ENCODE results near the gene LTBP2. TPM values are rescaled to one million over a fixed set of nuclear protein-coding genes. Genes with fewer than 3 reads are reported as not detected.

Gene LTBP2
- total and polyA plus RNA-seq, 2 of the 8 experiments (the other 6 are each of a cell fraction or from before 2014, with no cell fraction given) = 0.48 to 0.89 TPM

- TF ChIP-seq PHF8 (conservative IDR thresholded peaks at IDR 0.05; ENCODE audit: low read depth, low read length) = no peak
- TF ChIP-seq CHD2 (IDR thresholded peaks at IDR 0.05; ENCODE audit: low read length) = no peak
- peak; percentile 53; the same call in 1 of the 2 replicates for TF ChIP-seq RBBP5 (IDR thresholded peaks at IDR 0.05; ENCODE audit: borderline replicate concordance, low read depth, low read length)
- TF ChIP-seq SUZ12 (IDR thresholded peaks at IDR 0.05; ENCODE audit: low read length) = no peak
- TF ChIP-seq SAP30 (IDR thresholded peaks at IDR 0.05; ENCODE audit: insufficient read depth, insufficient replicate concordance, low read length) = no peak
- no peak for TF ChIP-seq GABPA (IDR thresholded peaks at IDR 0.05; ENCODE audit: borderline replicate concordance, insufficient read depth, low read length)
- TF ChIP-seq CHD1 (IDR thresholded peaks at IDR 0.05; ENCODE audit: low read depth, low read length) = no peak
- TF ChIP-seq TBP (IDR thresholded peaks at IDR 0.05; ENCODE audit: low read depth, low read length) = no peak
- peak; percentile 87 for TF ChIP-seq ASH2L (IDR thresholded peaks at IDR 0.05; ENCODE audit: low read length)
- no peak for TF ChIP-seq RNF2 (IDR thresholded peaks at IDR 0.05; ENCODE audit: borderline replicate concordance, low read depth, low read length, missing control alignments, poor library complexity, severe bottlenecking)
- TF ChIP-seq TAF7 (optimal IDR thresholded peaks at IDR 0.05; ENCODE audit: borderline replicate concordance, low read depth, low read length) = no peak
- TF ChIP-seq SP2 (IDR thresholded peaks at IDR 0.05; ENCODE audit: low read length) = no peak
- peak in 1 of 2 experiments; percentile 55; a peak in 1 of 4 replicates for TF ChIP-seq SIN3A (conservative IDR thresholded peaks at IDR 0.05 in 1 of 2, IDR thresholded peaks at IDR 0.05 in 1 of 2; ENCODE audit: low read depth in 1 of 2, low read length in 2 of 2)
- TF ChIP-seq GTF2F1 (IDR thresholded peaks at IDR 0.05; ENCODE audit: borderline replicate concordance, low read depth, low read length) = no peak
- no peak for TF ChIP-seq EZH2 (IDR thresholded peaks at IDR 0.05; ENCODE audit: low read depth, low read length, severe bottlenecking)
- TF ChIP-seq HDAC6 (IDR thresholded peaks at IDR 0.05; ENCODE audit: low read depth, low read length) = no peak
- no peak for TF ChIP-seq SRF (IDR thresholded peaks at IDR 0.05; ENCODE audit: low read depth, low read length)
Measured at GRCh38 chr14:74501135-74501614, 110.9 kb downstream of the LTBP2 start (continued).

Measured in H1 (cell line).